ENCODE measurements around the gene ERI3. TPM values are rescaled to one million over a fixed set of nuclear protein-coding genes. Genes with fewer than 3 reads are reported as not detected.

The ERI3 gene
- total and polyA plus RNA-seq, 2 of the 4 experiments (the other 2 are of a cell fraction): 56.6 to 70.9 TPM

GRCh38 chr1:44390277-44390676 lies 35.2 kb upstream of the ERI3 start:
- peak; percentile 85 for DNase-seq
- Histone ChIP-seq H4K20me1 (ENCODE audit: insufficient read depth, low read length) (no peaks in the 10 kb centered on the region; the same call in 1 of the 2 replicates), H3K79me1 (ENCODE audit: low read depth in 1 of 2, low read length in 2 of 2) (no peaks in the 10 kb centered on the region), H3K9me3 (ENCODE audit: control insufficient read depth, insufficient read depth, low read length) (no peaks in the 10 kb centered on the region), H4K91ac (ENCODE audit: insufficient read depth, low read depth, low read length) (no peak overlapping the region), H3K4me1 (ENCODE audit: control insufficient read depth, insufficient read depth, low read length) (peaks cover 5% of the 10 kb centered on the region; the same call in 1 of the 2 replicates), H3K23ac (ENCODE audit: low read depth, low read length) (no peak overlapping the region), H4K8ac (ENCODE audit: low read depth in 2 of 2, low read length in 2 of 2) (no peak overlapping the region), H2AFZ (replicated peaks; ENCODE audit: low read length, poor library complexity) (no peak overlapping the region), H2BK120ac (ENCODE audit: low read depth, low read length) (no peak overlapping the region), H3K9ac (ENCODE audit: low read depth, low read length) (no peak overlapping the region), H3K14ac (replicated peaks; ENCODE audit: low read depth, low read length) (no peak overlapping the region), H3K4me2 (ENCODE audit: low read depth, low read length) (no peak overlapping the region; the same call in 1 of the 2 replicates), H3K27ac (ENCODE audit: insufficient read depth, low read length) (no peak overlapping the region), H4K5ac (ENCODE audit: low read depth, low read length) (no peak overlapping the region), H2AK9ac (replicated peaks; ENCODE audit: low read depth, low read length, poor library complexity) (no peak overlapping the region), H2AK5ac (ENCODE audit: low read depth, low read length) (no peak overlapping the region), H3K27me3 (ENCODE audit: control insufficient read depth, insufficient read depth, low read length) (peaks cover 16% of the 10 kb centered on the region), H3K4ac (ENCODE audit: low read depth, low read length) (no peak overlapping the region), H3K9me1 (ENCODE audit: insufficient read depth, low read length) (peaks cover 4% of the 10 kb centered on the region), H2BK20ac (ENCODE audit: low read depth, low read length) (no peak overlapping the region), H2BK5ac (ENCODE audit: low read depth, low read length, poor library complexity, severe bottlenecking) (no peak overlapping the region), H3K56ac (ENCODE audit: extremely low read depth, insufficient read depth, low read length) (no peak overlapping the region), H3K4me3 (ENCODE audit: insufficient read depth, low read depth, low read length) (no peak overlapping the region), H2BK15ac (ENCODE audit: low read depth, low read length) (no peak overlapping the region), H3K18ac (ENCODE audit: low read depth, low read length) (no peak overlapping the region), H3K36me3 (ENCODE audit: control insufficient read depth, insufficient read depth, low read length) (no peaks in the 10 kb centered on the region)
- intact Hi-C loops (cut with micrococcal nuclease): no loop called here
- TF ChIP-seq MXI1 (IDR thresholded peaks at IDR 0.05; ENCODE audit: borderline replicate concordance, low read depth, low read length) (no peak), SMC3 (IDR thresholded peaks at IDR 0.05; ENCODE audit: low read depth, low read length) (no peak)
- in situ Hi-C loops (cut with MboI; ENCODE audit: low sequenced_read_pairs): no loop called here
- dilution Hi-C loops (cut with HindIII; ENCODE audit: low sequenced_read_pairs, unreplicated experiment): no loop called here
- CTCF ChIA-PET: interaction anchor here (2.0 kb wide), 1 partner anchor 12 kb away, joined by 5 read pairs; no protein-coding TSS in a partner anchor
- no CpG with 5 or more reads among the region's 1 CpG for WGBS, 2 experiments (ENCODE audit: extremely low coverage in 2 of 2, insufficient read length in 1 of 2)
- ATAC-seq (ENCODE audit: low read depth): peak; percentile 73
- POLR2A ChIA-PET (ENCODE audit: unreplicated experiment): no interaction called here
- BruUV-seq (replicated peaks): no TSS peak

Data from IMR-90 (cell line).